K562 (cell line): ENCODE data around the gene CDH2.

Experiments used
- BHLHE40 ChIP-seq: IDR thresholded peaks from 2 replicates; pipeline ENCODE4 v1.6.1; 2011; ENCODE audit warnings: low read length, improper control_type of control experiment
- CEBPB ChIP-seq: fragments of 450-650 bp; IDR thresholded peaks from 2 replicates; pipeline ENCODE4 v1.6.1; 2016; ENCODE audit warnings: missing genetic modification characterization, missing compliant biosample characterization
- POLR2A ChIP-seq: fragments of 450-650 bp; conservative IDR thresholded peaks from 2 replicates; pipeline ENCODE4 v1.6.1; 2016
- ZNF121 ChIP-seq: sonication (generic); formaldehyde crosslinking; conservative IDR thresholded peaks from 2 replicates; pipeline ENCODE4 v1.8.0; 2022; ENCODE audit warnings: missing genetic modification reagents
- ZNF232 ChIP-seq: sonication (generic); formaldehyde crosslinking; IDR thresholded peaks from 2 replicates; pipeline ENCODE4 v1.8.0; 2022; ENCODE audit warnings: mild to moderate bottlenecking, missing genetic modification reagents
- ZNF274 ChIP-seq: IDR thresholded peaks from 2 replicates; pipeline ENCODE4 v1.6.1; 2011; ENCODE audit warnings: low read depth, mild to moderate bottlenecking, low read length, moderate library complexity, borderline replicate concordance
- TF ChIP-seq, protein P1 (sequence below), 3 experiments: IDR thresholded peaks in 2 of 3; conservative IDR thresholded peaks in 1 of 3; 2 replicates each; pipeline ENCODE4 v1.5.1; 2011 to 2012; ENCODE audit warnings: low read length in 3 of 3, mild to moderate bottlenecking in 3 of 3, control low read depth in 2 of 3, improper control_type of control experiment in 1 of 3, inconsistent platforms in 1 of 3, low read depth in 1 of 3, mixed read lengths in 1 of 3, moderate library complexity in 1 of 3; ENCODE audit not compliant: insufficient read depth in 2 of 3

- no peak for TF ChIP-seq ZNF121 (CRISPR knock-in tag)
- no peak for TF ChIP-seq ZNF274
- TF ChIP-seq CEBPB: no peak
- TF ChIP-seq, protein P1, sequence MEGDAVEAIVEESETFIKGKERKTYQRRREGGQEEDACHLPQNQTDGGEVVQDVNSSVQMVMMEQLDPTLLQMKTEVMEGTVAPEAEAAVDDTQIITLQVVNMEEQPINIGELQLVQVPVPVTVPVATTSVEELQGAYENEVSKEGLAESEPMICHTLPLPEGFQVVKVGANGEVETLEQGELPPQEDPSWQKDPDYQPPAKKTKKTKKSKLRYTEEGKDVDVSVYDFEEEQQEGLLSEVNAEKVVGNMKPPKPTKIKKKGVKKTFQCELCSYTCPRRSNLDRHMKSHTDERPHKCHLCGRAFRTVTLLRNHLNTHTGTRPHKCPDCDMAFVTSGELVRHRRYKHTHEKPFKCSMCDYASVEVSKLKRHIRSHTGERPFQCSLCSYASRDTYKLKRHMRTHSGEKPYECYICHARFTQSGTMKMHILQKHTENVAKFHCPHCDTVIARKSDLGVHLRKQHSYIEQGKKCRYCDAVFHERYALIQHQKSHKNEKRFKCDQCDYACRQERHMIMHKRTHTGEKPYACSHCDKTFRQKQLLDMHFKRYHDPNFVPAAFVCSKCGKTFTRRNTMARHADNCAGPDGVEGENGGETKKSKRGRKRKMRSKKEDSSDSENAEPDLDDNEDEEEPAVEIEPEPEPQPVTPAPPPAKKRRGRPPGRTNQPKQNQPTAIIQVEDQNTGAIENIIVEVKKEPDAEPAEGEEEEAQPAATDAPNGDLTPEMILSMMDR (IDR thresholded peaks at IDR 0.05 in 2 of 3, conservative IDR thresholded peaks at IDR 0.05 in 1 of 3; ENCODE audit: insufficient read depth in 2 of 3, low read depth in 1 of 3, low read length in 3 of 3): no peak
- no peak for TF ChIP-seq POLR2A
- TF ChIP-seq ZNF232 (CRISPR knock-in tag): no peak
- TF ChIP-seq BHLHE40: no peak
Observed at GRCh38 chr18:27996801-27997272, 180.1 kb downstream of the CDH2 start.
